Choroid plexus epithelial cell (primary cell): Measurements from ENCODE around the gene JPH4.

Source experiments
- DNase-seq: peaks from one replicate; pipeline ENCODE4 v3.0.0-alpha.2; 2010; ENCODE audit warnings: low read depth
- H3K4me3 ChIP-seq: 2 replicates; pipeline ENCODE4 v1.5.1; 2011; ENCODE audit warnings: low read depth, mild to moderate bottlenecking, control low read depth, low read length, moderate library complexity
- CTCF ChIP-seq: conservative IDR thresholded peaks from 2 replicates; pipeline ENCODE4 v1.5.1; 2011; ENCODE audit warnings: low read depth, mild to moderate bottlenecking, control low read depth, inconsistent platforms, low read length, moderate library complexity

JPH4 gene

GRCh38 chr14:23555533-23555881, 23.1 kb downstream of the JPH4 start:
- peak overlapping the region; percentile 94 for H3K4me3 ChIP-seq
- DNase-seq, result no peak
- no peak for TF ChIP-seq CTCF

- no peak for TF ChIP-seq CTCF
- peak within 1 kb of the TSS; percentile 59 for H3K4me3 ChIP-seq
- DNase-seq, result peak; percentile 36
Observed at GRCh38 chr14:23551266-23552028, 27.1 kb downstream of the JPH4 start, which contains the start of gene ZFHX2. ZFHX2 (minus strand) TSS chr14:23551765; CDS start chr14:23535325, 16,440 bp downstream.

GRCh38 chr14:23550812-23551265, 27.8 kb downstream of the JPH4 start:
- peak overlapping the region; percentile 59 for H3K4me3 ChIP-seq
- no peak for TF ChIP-seq CTCF
- no peak for DNase-seq

- TF ChIP-seq CTCF, result no peak
- H3K4me3 ChIP-seq, result peak overlapping the region; percentile 59
- DNase-seq, result no peak
Observed at GRCh38 chr14:23550131-23550811, 28.3 kb downstream of the JPH4 start.

GRCh38 chr14:23548351-23549318, 30.0 kb downstream of the JPH4 start:
- H3K4me3 ChIP-seq, result no peak overlapping the region
- no peak for TF ChIP-seq CTCF
- DNase-seq, result peak; percentile 58

- DNase-seq, result no peak
- H3K4me3 ChIP-seq, result no peak overlapping the region
- TF ChIP-seq CTCF, result no peak
Observed at GRCh38 chr14:23547924-23548323, 30.7 kb downstream of the JPH4 start.
